Endodermal cell (in vitro differentiated cells): ENCODE data around the gene GPR18. TPM values are rescaled to one million over a fixed set of nuclear protein-coding genes. Genes with fewer than 3 reads are reported as not detected.

Experiments used
- DNase-seq: peaks from one replicate; pipeline ENCODE4 v3.0.0-alpha.2; 2017
- H3K27ac ChIP-seq: 2 replicates; pipeline ENCODE4 v1.5.1; 2013; ENCODE audit warnings: mild to moderate bottlenecking, low read depth, low read length, moderate library complexity
- H3K27me3 ChIP-seq: 2 replicates; pipeline ENCODE4 v1.6.1; 2013; ENCODE audit warnings: mild to moderate bottlenecking, low read length, moderate library complexity; ENCODE audit not compliant: insufficient read depth, control insufficient read depth, poor library complexity, severe bottlenecking
- H3K36me3 ChIP-seq: 2 replicates; pipeline ENCODE4 v1.7.0; 2013; ENCODE audit warnings: mild to moderate bottlenecking, low read length, moderate library complexity; ENCODE audit not compliant: control insufficient read depth, insufficient read depth
- H3K4me1 ChIP-seq: one replicate; pipeline ENCODE4 v1.7.0; 2013; ENCODE audit warnings: low read length; ENCODE audit not compliant: control insufficient read depth, insufficient read depth
- H3K4me3 ChIP-seq: 2 replicates; pipeline ENCODE4 v1.5.1; 2013; ENCODE audit warnings: mild to moderate bottlenecking, low read length, moderate library complexity
- H3K9ac ChIP-seq: 2 replicates; pipeline ENCODE4 v1.6.1; 2013; ENCODE audit warnings: mild to moderate bottlenecking, low read length, moderate library complexity; ENCODE audit not compliant: poor library complexity, severe bottlenecking; ENCODE audit errors: extremely low read depth
- H3K9me3 ChIP-seq: 2 replicates; pipeline ENCODE4 v1.6.1; 2013; ENCODE audit warnings: mild to moderate bottlenecking, low read length, moderate library complexity; ENCODE audit not compliant: control insufficient read depth
- H3K27ac Mint-ChIP-seq: 2 replicates; pipeline ENCODE4 v1.8.0; 2020; ENCODE audit warnings: mixed read lengths
- H3K27me3 Mint-ChIP-seq: 2 replicates; pipeline ENCODE4 v1.8.0; 2021; ENCODE audit warnings: mild to moderate bottlenecking, mixed read lengths; ENCODE audit not compliant: insufficient read depth
- H3K36me3 Mint-ChIP-seq: 2 replicates; pipeline ENCODE4 v1.8.0; 2020; ENCODE audit warnings: low read depth, mixed read lengths
- H3K4me1 Mint-ChIP-seq: 2 replicates; pipeline ENCODE4 v1.8.0; 2020; ENCODE audit warnings: mixed read lengths
- H3K4me3 Mint-ChIP-seq: 2 replicates; pipeline ENCODE4 v1.8.0; 2020; ENCODE audit warnings: mild to moderate bottlenecking, moderate library complexity, mixed read lengths
- H3K9me3 Mint-ChIP-seq: 2 replicates; pipeline ENCODE4 v1.8.0; 2020; ENCODE audit warnings: mild to moderate bottlenecking, mixed read lengths
- CTCF ChIP-seq: fragments of 200-600 bp; sonication (generic); conservative IDR thresholded peaks from 2 replicates; pipeline ENCODE4 v1.5.0; 2021; ENCODE audit warnings: antibody characterized with exemption, mild to moderate bottlenecking
- WGBS, 2 experiments: methylation state at CpG; one replicate each; pipeline versions ENCODE4 v1.1.5 to v1.1.7; 2013; ENCODE audit warnings: missing lambda C conversion rate in 2 of 2, mixed read lengths in 1 of 2; ENCODE audit not compliant: insufficient coverage in 1 of 2, insufficient read length in 1 of 2; 5-methylcytosine and 5-hydroxymethylcytosine counted together
- total RNA-seq, 2 donors: library from RNA; stranded (reverse); fragmentation: NEBNext Ultra II Directional in 1 of 2; extraction: Animal tissue kit (Norgen Biotek cat#: 25700) in 1 of 2; gene quantifications; 2 replicates in 1 of 2; 3 replicates in 1 of 2; pipeline ENCODE4 v1.2.1, GENCODE V29; 2021

The GPR18 gene
- total RNA-seq, 2 donors from 2014 or later = not detected

- TF ChIP-seq CTCF = peak; percentile 85
Measured at GRCh38 chr13:99265821-99266426, 7.7 kb upstream of the GPR18 start.

GRCh38 chr13:99265162-99265800 lies 7.1 kb upstream of the GPR18 start:
- H3K4me3 Mint-ChIP-seq = no peak overlapping the region

More at GRCh38 chr13:99265821-99266426, 7.7 kb upstream of the GPR18 start:
- Histone ChIP-seq H3K9ac (no peak overlapping the region), H3K27me3 (no peaks in the 10 kb centered on the region), H3K36me3 (peaks cover 11% of the 10 kb centered on the region), H3K4me3 (no peak overlapping the region), H3K27ac (no peak overlapping the region), H3K4me1 (peaks cover 3% of the 10 kb centered on the region), H3K9me3 (no peaks in the 10 kb centered on the region)
- H3K27me3 Mint-ChIP-seq = no peaks in the 10 kb centered on the region
- H3K36me3 Mint-ChIP-seq = no peaks in the 10 kb centered on the region
- H3K9me3 Mint-ChIP-seq = no peaks in the 10 kb centered on the region
- 70% methylated on average over 2 to 3 of the region's 3 CpGs for WGBS, 2 experiments
- no peak overlapping the region for H3K4me3 Mint-ChIP-seq
- H3K4me1 Mint-ChIP-seq = peaks cover 13% of the 10 kb centered on the region
- no peak overlapping the region for H3K27ac Mint-ChIP-seq
- no peak for DNase-seq

GRCh38 chr13:99264051-99264450 lies 5.9 kb upstream of the GPR18 start:
- no peak overlapping the region for H3K9ac ChIP-seq
- Mint-ChIP-seq H3K9me3 (no peaks in the 10 kb centered on the region), H3K36me3 (peaks cover 2% of the 10 kb centered on the region), H3K27ac (peak overlapping the region; percentile 79), H3K4me3 (no peak overlapping the region), H3K27me3 (no peaks in the 10 kb centered on the region), H3K4me1 (peaks cover 13% of the 10 kb centered on the region)
- H3K36me3 ChIP-seq = peaks cover 10% of the 10 kb centered on the region
- no peaks in the 10 kb centered on the region for H3K9me3 ChIP-seq
- H3K27ac ChIP-seq = no peak overlapping the region
- DNase-seq = no peak
- no peak overlapping the region for H3K4me3 ChIP-seq
- TF ChIP-seq CTCF = no peak
- 50 to 55% methylated on average over 1 of the region's 1 CpG for WGBS, 2 experiments
- peaks cover 3% of the 10 kb centered on the region for H3K4me1 ChIP-seq
- H3K27me3 ChIP-seq = no peaks in the 10 kb centered on the region

More at GRCh38 chr13:99265162-99265800, 7.1 kb upstream of the GPR18 start:
- no peaks in the 10 kb centered on the region for H3K27me3 ChIP-seq
- no peak overlapping the region for H3K4me3 ChIP-seq
- Mint-ChIP-seq H3K27ac (no peak overlapping the region), H3K27me3 (no peaks in the 10 kb centered on the region), H3K4me1 (peaks cover 13% of the 10 kb centered on the region), H3K9me3 (no peaks in the 10 kb centered on the region), H3K36me3 (no peaks in the 10 kb centered on the region)
- WGBS, 2 experiments = 85 to 87% methylated on average over 4 to 8 of the region's 8 CpGs
- H3K4me1 ChIP-seq = peaks cover 3% of the 10 kb centered on the region
- peaks cover 11% of the 10 kb centered on the region for H3K36me3 ChIP-seq
- no peak for TF ChIP-seq CTCF
- H3K9ac ChIP-seq = no peak overlapping the region
- DNase-seq = no peak
- no peaks in the 10 kb centered on the region for H3K9me3 ChIP-seq
- no peak overlapping the region for H3K27ac ChIP-seq
